GM19452 (cell line): ENCODE measurements around the gene NCKAP5.
"Not testable (repeated sequence)": the region's sequence is repeated elsewhere in the genome, so short reads cannot be mapped to it uniquely, and the experiment has no call there.

Experiments used
- ATAC-seq: cut with Tn5 transposase; IDR thresholded peaks from one replicate; pipeline ENCODE4 v1.9.1; 2021; ENCODE audit not compliant: unreplicated experiment

The NCKAP5 gene

GRCh38 chr2:132849118-132849517 is 719.1 kb downstream of the NCKAP5 start:
- ATAC-seq = no peak

- no peak for ATAC-seq
Measured at GRCh38 chr2:132845339-132845738, 722.9 kb downstream of the NCKAP5 start.

- ATAC-seq = no peak
Measured at GRCh38 chr2:132844585-132844984, 723.7 kb downstream of the NCKAP5 start.

GRCh38 chr2:132837769-132838168 is 730.5 kb downstream of the NCKAP5 start:
- ATAC-seq = no peak

- ATAC-seq = no peak
Measured at GRCh38 chr2:132830321-132830827, 737.9 kb downstream of the NCKAP5 start.

- no peak for ATAC-seq
Measured at GRCh38 chr2:132825601-132826000, 742.7 kb downstream of the NCKAP5 start.

- no peak for ATAC-seq
Measured at GRCh38 chr2:132824716-132825115, 743.5 kb downstream of the NCKAP5 start.

GRCh38 chr2:132816234-132816633 is 752.0 kb downstream of the NCKAP5 start:
- ATAC-seq = no peak

- no peak for ATAC-seq
Measured at GRCh38 chr2:132815516-132815915, 752.7 kb downstream of the NCKAP5 start.

GRCh38 chr2:132814651-132815050 is 753.6 kb downstream of the NCKAP5 start:
- no peak for ATAC-seq

GRCh38 chr2:132813422-132813821 is 754.8 kb downstream of the NCKAP5 start:
- ATAC-seq = no peak

- ATAC-seq = no peak
Measured at GRCh38 chr2:132811148-132811915, 756.9 kb downstream of the NCKAP5 start.

- not testable (repeated sequence) for ATAC-seq
Measured at GRCh38 chr2:132809962-132810361, 758.3 kb downstream of the NCKAP5 start.

- no peak for ATAC-seq
Measured at GRCh38 chr2:132804051-132804450, 764.2 kb downstream of the NCKAP5 start.

- ATAC-seq = no peak
Measured at GRCh38 chr2:132798341-132798740, 769.9 kb downstream of the NCKAP5 start.

- no peak for ATAC-seq
Measured at GRCh38 chr2:132797556-132797955, 770.7 kb downstream of the NCKAP5 start.

- ATAC-seq = no peak
Measured at GRCh38 chr2:132797071-132797470, 771.2 kb downstream of the NCKAP5 start.

GRCh38 chr2:132795220-132795619 is 773.0 kb downstream of the NCKAP5 start:
- ATAC-seq = no peak

- ATAC-seq = no peak
Measured at GRCh38 chr2:132793532-132793931, 774.7 kb downstream of the NCKAP5 start.

- no peak for ATAC-seq
Measured at GRCh38 chr2:132790207-132790785, 778.0 kb downstream of the NCKAP5 start.

- no peak for ATAC-seq
Measured at GRCh38 chr2:132789066-132789465, 779.2 kb downstream of the NCKAP5 start.

GRCh38 chr2:132788310-132788838 is 779.9 kb downstream of the NCKAP5 start:
- no peak for ATAC-seq
